WTC11 (cell line): ENCODE measurements around the gene PPP4C. TPM values are rescaled to one million over a fixed set of nuclear protein-coding genes. Genes with fewer than 3 reads are reported as not detected.

Experiments used
- ATAC-seq: fragments of 200-7000 bp; cut with Tn5 transposase; 2 replicates; pipeline ENCODE4 v1.10.0; 2021; ENCODE audit warnings: mild to moderate bottlenecking, moderate library complexity
- CTCF ChIA-PET: fragments of 300-600 bp; sonication (Branson Sonifier 250); formaldehyde crosslinking; loops from one replicate; lab custom pipeline; 2021; ENCODE audit warnings: antibody characterized with exemption; lab: Charles Lee
- POLR2A ChIA-PET: fragments of 350-600 bp; sonication (Branson Sonifier 250); formaldehyde crosslinking; loops from one replicate; lab custom pipeline; 2021; ENCODE audit warnings: antibody characterized with exemption; lab: Charles Lee
- DNase-seq: peaks from one replicate; pipeline ENCODE4 v3.0.0; 2021; ENCODE audit warnings: low spot score
- H3K27ac Mint-ChIP-seq: 2 replicates; pipeline ENCODE4 v1.8.0; 2021; ENCODE audit warnings: mixed read lengths
- H3K27me3 Mint-ChIP-seq: 2 replicates; pipeline ENCODE4 v1.8.0; 2021; ENCODE audit warnings: low read depth, mild to moderate bottlenecking, moderate library complexity, mixed read lengths
- H3K36me3 Mint-ChIP-seq: 2 replicates; pipeline ENCODE4 v1.8.0; 2021; ENCODE audit warnings: mixed read lengths
- H3K4me1 Mint-ChIP-seq: 2 replicates; pipeline ENCODE4 v1.8.0; 2022; ENCODE audit warnings: mixed read lengths
- H3K4me3 Mint-ChIP-seq: 2 replicates; pipeline ENCODE4 v1.8.0; 2021; ENCODE audit warnings: mild to moderate bottlenecking, moderate library complexity, mixed read lengths
- H3K9me3 Mint-ChIP-seq: 2 replicates; pipeline ENCODE4 v1.8.0; 2021; ENCODE audit warnings: mixed read lengths
- AR ChIP-seq: fragments of 250-450 bp; sonication (Bioruptor Pico); IDR thresholded peaks from 2 replicates; pipeline ENCODE4 v1.9.0; 2021; ENCODE audit warnings: mild to moderate bottlenecking
- ATF2 ChIP-seq: sonication (generic); formaldehyde crosslinking; IDR thresholded peaks from 2 replicates; pipeline ENCODE4 v1.8.1; 2022; ENCODE audit warnings: low read depth, missing genetic modification reagents, borderline replicate concordance
- ATF3 ChIP-seq: sonication (generic); formaldehyde crosslinking; conservative IDR thresholded peaks from 2 replicates; pipeline ENCODE4 v1.8.1; 2022; ENCODE audit warnings: mild to moderate bottlenecking, missing genetic modification reagents
- CDX4 ChIP-seq: fragments of 250-450 bp; sonication (Bioruptor Pico); IDR thresholded peaks from 2 replicates; pipeline ENCODE4 v1.9.0; 2021; ENCODE audit warnings: moderate library complexity, mild to moderate bottlenecking, inconsistent platforms, borderline replicate concordance
- ETV6 ChIP-seq: sonication (generic); formaldehyde crosslinking; IDR thresholded peaks from 2 replicates; pipeline ENCODE4 v1.8.1; 2022; ENCODE audit warnings: mild to moderate bottlenecking, missing genetic modification reagents
- FOXP1 ChIP-seq: sonication (generic); formaldehyde crosslinking; IDR thresholded peaks from 2 replicates; pipeline ENCODE4 v1.8.0; 2022; ENCODE audit warnings: missing genetic modification reagents, mild to moderate bottlenecking, moderate library complexity, borderline replicate concordance
- GTF2I ChIP-seq: fragments of 250-450 bp; sonication (Bioruptor Pico); conservative IDR thresholded peaks from 2 replicates; pipeline ENCODE4 v1.4.0; 2021; ENCODE audit warnings: mild to moderate bottlenecking
- IRF1 ChIP-seq: sonication (generic); formaldehyde crosslinking; IDR thresholded peaks from 2 replicates; pipeline ENCODE4 v1.8.0; 2023; ENCODE audit warnings: missing genetic modification reagents
- JAZF1 ChIP-seq: fragments of 250-450 bp; sonication (Bioruptor Pico); IDR thresholded peaks from 2 replicates; pipeline ENCODE4 v1.9.0; 2021; ENCODE audit warnings: moderate library complexity, mild to moderate bottlenecking, inconsistent platforms
- JUN ChIP-seq: sonication (generic); formaldehyde crosslinking; IDR thresholded peaks from 2 replicates; pipeline ENCODE4 v1.8.0; 2023; ENCODE audit warnings: mild to moderate bottlenecking, missing genetic modification reagents
- NR2C2 ChIP-seq: sonication (generic); formaldehyde crosslinking; IDR thresholded peaks from 2 replicates; pipeline ENCODE4 v1.8.0; 2022; ENCODE audit warnings: mild to moderate bottlenecking, missing genetic modification reagents
- OVOL2 ChIP-seq: fragments of 250-450 bp; sonication (Bioruptor Pico); IDR thresholded peaks from 2 replicates; pipeline ENCODE4 v1.9.0; 2021; ENCODE audit warnings: mild to moderate bottlenecking, borderline replicate concordance
- PRRX2 ChIP-seq: fragments of 250-450 bp; sonication (Bioruptor Pico); IDR thresholded peaks from 2 replicates; pipeline ENCODE4 v1.8.0; 2021; ENCODE audit warnings: mild to moderate bottlenecking
- SOX15 ChIP-seq: fragments of 250-450 bp; sonication (Bioruptor Pico); IDR thresholded peaks from 2 replicates; pipeline ENCODE4 v1.9.0; 2021; ENCODE audit warnings: mild to moderate bottlenecking
- ZBTB21 ChIP-seq: sonication (generic); formaldehyde crosslinking; IDR thresholded peaks from 2 replicates; pipeline ENCODE4 v1.8.1; 2023; ENCODE audit warnings: mild to moderate bottlenecking, missing genetic modification reagents, borderline replicate concordance
- ZNF121 ChIP-seq: sonication (generic); formaldehyde crosslinking; IDR thresholded peaks from 2 replicates; pipeline ENCODE4 v1.8.0; 2023; ENCODE audit warnings: missing genetic modification reagents
- ZNF416 ChIP-seq: fragments of 250-450 bp; sonication (Bioruptor Pico); IDR thresholded peaks from 2 replicates; pipeline ENCODE4 v1.9.0; 2021; ENCODE audit warnings: mild to moderate bottlenecking, inconsistent platforms
- ZNF532 ChIP-seq: fragments of 250-450 bp; sonication (Bioruptor Pico); IDR thresholded peaks from 2 replicates; pipeline ENCODE4 v1.9.0; 2021; ENCODE audit warnings: mild to moderate bottlenecking, borderline replicate concordance
- total RNA-seq: library from RNA; stranded (reverse); gene quantifications from 3 replicates; pipeline ENCODE4 v1.2.3, GENCODE V29; 2021

PPP4C gene
- total RNA-seq, 1 experiment from 2014 or later: 164 TPM

- POLR2A ChIA-PET: interaction anchor here (0.6 kb wide), 2 partner anchors 8 to 251 kb away, joined by 3 read pairs; no protein-coding TSS in a partner anchor
- peaks cover 3% of the 10 kb centered on the region; the same call in 1 of the 2 replicates for H3K36me3 Mint-ChIP-seq
- no peak for ATAC-seq
- H3K9me3 Mint-ChIP-seq: no peaks in the 10 kb centered on the region
- H3K4me1 Mint-ChIP-seq: peaks cover 5% of the 10 kb centered on the region
- H3K27ac Mint-ChIP-seq: no peak overlapping the region
- CTCF ChIA-PET: interaction anchor here (0.9 to 2.9 kb wide), 2 partner anchors 8 to 29 kb away, joined by 3 to 27 read pairs; partner anchors contain the start of gene TBX6
- DNase-seq: no peak
- TF ChIP-seq ZNF121 (CRISPR knock-in tag): 0 out of 2 replicates have a peak, but pooled peaks have one; percentile 28
- TF ChIP-seq ETV6 (CRISPR knock-in tag): no peak
- H3K27me3 Mint-ChIP-seq: peaks cover 12% of the 10 kb centered on the region
- H3K4me3 Mint-ChIP-seq: no peak overlapping the region
These were observed 44.7 kb downstream of the PPP4C start for GRCh38 chr16:30120340-30121105.

- CTCF ChIA-PET: interaction anchor here (1.2 to 2.9 kb wide), 3 partner anchors 10 to 30 kb away, joined by 3 to 27 read pairs (median 8); partner anchors contain the start of gene TBX6
- TF ChIP-seq CDX4 (CRISPR knock-in tag) (no peak), ZNF121 (CRISPR knock-in tag) (no peak), ZBTB21 (CRISPR knock-in tag) (no peak), GTF2I (no peak), FOXP1 (CRISPR knock-in tag) (no peak), SOX15 (CRISPR knock-in tag) (no peak), NR2C2 (no peak), ATF3 (no peak), ZNF416 (CRISPR knock-in tag) (no peak), ATF2 (CRISPR knock-in tag) (no peak), AR (CRISPR knock-in tag) (no peak), OVOL2 (CRISPR knock-in tag) (no peak), ZNF532 (CRISPR knock-in tag) (no peak), PRRX2 (no peak), IRF1 (CRISPR knock-in tag) (no peak), JUN (CRISPR knock-in tag) (no peak), JAZF1 (CRISPR knock-in tag) (no peak), ETV6 (CRISPR knock-in tag) (no peak)
These were observed 46.2 kb downstream of the PPP4C start for GRCh38 chr16:30121741-30122571.

More at GRCh38 chr16:30121741-30122571, 46.2 kb downstream of the PPP4C start:
- H3K36me3 Mint-ChIP-seq: peaks cover 3% of the 10 kb centered on the region; the same call in 1 of the 2 replicates
- H3K4me3 Mint-ChIP-seq: peak overlapping the region; percentile 81
- H3K4me1 Mint-ChIP-seq: peaks cover 5% of the 10 kb centered on the region
- ATAC-seq: no peak
- no peaks in the 10 kb centered on the region for H3K9me3 Mint-ChIP-seq
- peak overlapping the region; percentile 82 for H3K27ac Mint-ChIP-seq
- H3K27me3 Mint-ChIP-seq: peaks cover 20% of the 10 kb centered on the region
- DNase-seq: no peak
- POLR2A ChIA-PET: no interaction called here
